ENCODE data around the gene FBRSL1.

DNA sequence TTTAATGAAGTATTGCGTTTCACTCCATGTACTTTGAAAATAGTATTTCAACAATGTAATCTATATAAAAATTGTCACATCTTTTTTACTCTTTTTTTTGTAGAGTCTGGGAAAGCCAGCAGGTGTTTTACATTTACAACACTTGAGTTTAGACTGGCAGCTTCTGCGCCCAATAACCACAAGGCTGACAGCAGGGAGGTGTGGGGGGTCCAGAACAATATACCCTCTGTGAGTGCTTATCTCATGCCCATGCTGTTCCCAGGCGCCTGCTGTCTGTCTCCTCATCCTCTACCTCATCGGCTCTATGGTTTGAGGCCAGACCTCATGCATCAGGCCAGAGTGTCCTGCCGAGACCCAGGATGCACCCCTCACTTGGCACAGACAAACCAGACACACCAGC is 24.9 kb downstream of the FBRSL1 start:
- TF ChIP-seq, protein P1, sequence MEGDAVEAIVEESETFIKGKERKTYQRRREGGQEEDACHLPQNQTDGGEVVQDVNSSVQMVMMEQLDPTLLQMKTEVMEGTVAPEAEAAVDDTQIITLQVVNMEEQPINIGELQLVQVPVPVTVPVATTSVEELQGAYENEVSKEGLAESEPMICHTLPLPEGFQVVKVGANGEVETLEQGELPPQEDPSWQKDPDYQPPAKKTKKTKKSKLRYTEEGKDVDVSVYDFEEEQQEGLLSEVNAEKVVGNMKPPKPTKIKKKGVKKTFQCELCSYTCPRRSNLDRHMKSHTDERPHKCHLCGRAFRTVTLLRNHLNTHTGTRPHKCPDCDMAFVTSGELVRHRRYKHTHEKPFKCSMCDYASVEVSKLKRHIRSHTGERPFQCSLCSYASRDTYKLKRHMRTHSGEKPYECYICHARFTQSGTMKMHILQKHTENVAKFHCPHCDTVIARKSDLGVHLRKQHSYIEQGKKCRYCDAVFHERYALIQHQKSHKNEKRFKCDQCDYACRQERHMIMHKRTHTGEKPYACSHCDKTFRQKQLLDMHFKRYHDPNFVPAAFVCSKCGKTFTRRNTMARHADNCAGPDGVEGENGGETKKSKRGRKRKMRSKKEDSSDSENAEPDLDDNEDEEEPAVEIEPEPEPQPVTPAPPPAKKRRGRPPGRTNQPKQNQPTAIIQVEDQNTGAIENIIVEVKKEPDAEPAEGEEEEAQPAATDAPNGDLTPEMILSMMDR (IDR thresholded peaks at IDR 0.05), result no peak
- TF ChIP-seq TAF1 (IDR thresholded peaks at IDR 0.05; ENCODE audit: borderline replicate concordance, low read depth, low read length) (no peak), EZH2phosphoT487 (IDR thresholded peaks at IDR 0.05; ENCODE audit: borderline replicate concordance, low read depth) (no peak), YY1 (IDR thresholded peaks at IDR 0.05; ENCODE audit: low read depth) (no peak), TCF12 (IDR thresholded peaks at IDR 0.05) (no peak), MXI1 (IDR thresholded peaks at IDR 0.05; ENCODE audit: low read depth, low read length) (no peak), CHD2 (IDR thresholded peaks at IDR 0.05; ENCODE audit: low read length, partially characterized antibody) (no peak), EP300 (IDR thresholded peaks at IDR 0.05; ENCODE audit: borderline replicate concordance in 1 of 2, low read depth in 1 of 2, low read length in 1 of 2) (no peak), RFX5 (IDR thresholded peaks at IDR 0.05; ENCODE audit: low read length) (no peak), RAD21 (IDR thresholded peaks at IDR 0.05; ENCODE audit: low read length) (no peak), SMC3 (IDR thresholded peaks at IDR 0.05; ENCODE audit: low read depth, low read length) (no peak)
- TF ChIP-seq, protein P2, sequence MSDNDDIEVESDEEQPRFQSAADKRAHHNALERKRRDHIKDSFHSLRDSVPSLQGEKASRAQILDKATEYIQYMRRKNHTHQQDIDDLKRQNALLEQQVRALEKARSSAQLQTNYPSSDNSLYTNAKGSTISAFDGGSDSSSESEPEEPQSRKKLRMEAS (IDR thresholded peaks at IDR 0.05; ENCODE audit: low read depth), result no peak
- TF ChIP-seq, protein P3, sequence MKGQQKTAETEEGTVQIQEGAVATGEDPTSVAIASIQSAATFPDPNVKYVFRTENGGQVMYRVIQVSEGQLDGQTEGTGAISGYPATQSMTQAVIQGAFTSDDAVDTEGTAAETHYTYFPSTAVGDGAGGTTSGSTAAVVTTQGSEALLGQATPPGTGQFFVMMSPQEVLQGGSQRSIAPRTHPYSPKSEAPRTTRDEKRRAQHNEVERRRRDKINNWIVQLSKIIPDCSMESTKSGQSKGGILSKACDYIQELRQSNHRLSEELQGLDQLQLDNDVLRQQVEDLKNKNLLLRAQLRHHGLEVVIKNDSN (IDR thresholded peaks at IDR 0.05; ENCODE audit: borderline replicate concordance, low read depth), result no peak
- TF ChIP-seq, protein P4, sequence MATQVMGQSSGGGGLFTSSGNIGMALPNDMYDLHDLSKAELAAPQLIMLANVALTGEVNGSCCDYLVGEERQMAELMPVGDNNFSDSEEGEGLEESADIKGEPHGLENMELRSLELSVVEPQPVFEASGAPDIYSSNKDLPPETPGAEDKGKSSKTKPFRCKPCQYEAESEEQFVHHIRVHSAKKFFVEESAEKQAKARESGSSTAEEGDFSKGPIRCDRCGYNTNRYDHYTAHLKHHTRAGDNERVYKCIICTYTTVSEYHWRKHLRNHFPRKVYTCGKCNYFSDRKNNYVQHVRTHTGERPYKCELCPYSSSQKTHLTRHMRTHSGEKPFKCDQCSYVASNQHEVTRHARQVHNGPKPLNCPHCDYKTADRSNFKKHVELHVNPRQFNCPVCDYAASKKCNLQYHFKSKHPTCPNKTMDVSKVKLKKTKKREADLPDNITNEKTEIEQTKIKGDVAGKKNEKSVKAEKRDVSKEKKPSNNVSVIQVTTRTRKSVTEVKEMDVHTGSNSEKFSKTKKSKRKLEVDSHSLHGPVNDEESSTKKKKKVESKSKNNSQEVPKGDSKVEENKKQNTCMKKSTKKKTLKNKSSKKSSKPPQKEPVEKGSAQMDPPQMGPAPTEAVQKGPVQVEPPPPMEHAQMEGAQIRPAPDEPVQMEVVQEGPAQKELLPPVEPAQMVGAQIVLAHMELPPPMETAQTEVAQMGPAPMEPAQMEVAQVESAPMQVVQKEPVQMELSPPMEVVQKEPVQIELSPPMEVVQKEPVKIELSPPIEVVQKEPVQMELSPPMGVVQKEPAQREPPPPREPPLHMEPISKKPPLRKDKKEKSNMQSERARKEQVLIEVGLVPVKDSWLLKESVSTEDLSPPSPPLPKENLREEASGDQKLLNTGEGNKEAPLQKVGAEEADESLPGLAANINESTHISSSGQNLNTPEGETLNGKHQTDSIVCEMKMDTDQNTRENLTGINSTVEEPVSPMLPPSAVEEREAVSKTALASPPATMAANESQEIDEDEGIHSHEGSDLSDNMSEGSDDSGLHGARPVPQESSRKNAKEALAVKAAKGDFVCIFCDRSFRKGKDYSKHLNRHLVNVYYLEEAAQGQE (IDR thresholded peaks at IDR 0.05; ENCODE audit: low read depth, low read length), result no peak

Measured in SK-N-SH (cell line).